ENCODE measurements around the gene DOCK3. TPM values are rescaled to one million over a fixed set of nuclear protein-coding genes. Genes with fewer than 3 reads are reported as not detected.

The DOCK3 gene
- total RNA-seq, 4 donors from 2014 or later, result 5.5 to 10.0 (median 8.7) TPM

DNA sequence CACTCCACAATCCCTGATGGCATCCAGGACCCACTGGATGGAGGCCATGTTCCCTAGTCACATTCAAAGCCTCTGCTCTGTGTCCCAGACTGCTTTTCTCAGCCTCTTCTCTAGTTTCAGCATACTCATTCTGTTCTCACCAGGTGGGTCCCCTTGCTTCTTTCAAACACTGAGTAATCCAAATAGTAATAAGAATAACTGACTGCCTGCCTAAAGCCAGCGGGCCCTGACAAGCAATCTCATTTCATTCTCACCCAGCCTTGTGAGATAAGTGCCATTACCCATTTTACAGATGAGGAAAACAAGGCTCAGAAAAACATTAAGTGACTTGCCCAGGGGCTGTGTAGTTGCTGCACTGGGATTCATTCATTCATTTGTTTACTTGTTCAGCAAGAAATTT lies 32.3 kb upstream of the DOCK3 start:
- Histone ChIP-seq H3K4me3 (no peak overlapping the region), H3K27ac (no peak overlapping the region), H3K9me3 (no peaks in the 10 kb centered on the region), H3K36me3 (peaks cover 0 to 76% of the 10 kb centered on the region in 2 donors), H3K4me1 (peaks cover 0 to 30% (median 0%) of the 10 kb centered on the region in 3 donors), H3K27me3 (no peaks in the 10 kb centered on the region)
- TF ChIP-seq, protein P1, sequence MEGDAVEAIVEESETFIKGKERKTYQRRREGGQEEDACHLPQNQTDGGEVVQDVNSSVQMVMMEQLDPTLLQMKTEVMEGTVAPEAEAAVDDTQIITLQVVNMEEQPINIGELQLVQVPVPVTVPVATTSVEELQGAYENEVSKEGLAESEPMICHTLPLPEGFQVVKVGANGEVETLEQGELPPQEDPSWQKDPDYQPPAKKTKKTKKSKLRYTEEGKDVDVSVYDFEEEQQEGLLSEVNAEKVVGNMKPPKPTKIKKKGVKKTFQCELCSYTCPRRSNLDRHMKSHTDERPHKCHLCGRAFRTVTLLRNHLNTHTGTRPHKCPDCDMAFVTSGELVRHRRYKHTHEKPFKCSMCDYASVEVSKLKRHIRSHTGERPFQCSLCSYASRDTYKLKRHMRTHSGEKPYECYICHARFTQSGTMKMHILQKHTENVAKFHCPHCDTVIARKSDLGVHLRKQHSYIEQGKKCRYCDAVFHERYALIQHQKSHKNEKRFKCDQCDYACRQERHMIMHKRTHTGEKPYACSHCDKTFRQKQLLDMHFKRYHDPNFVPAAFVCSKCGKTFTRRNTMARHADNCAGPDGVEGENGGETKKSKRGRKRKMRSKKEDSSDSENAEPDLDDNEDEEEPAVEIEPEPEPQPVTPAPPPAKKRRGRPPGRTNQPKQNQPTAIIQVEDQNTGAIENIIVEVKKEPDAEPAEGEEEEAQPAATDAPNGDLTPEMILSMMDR (IDR thresholded peaks at IDR 0.05), result no peak
- no peak for TF ChIP-seq POLR2A (IDR thresholded peaks at IDR 0.05)
- no peak for TF ChIP-seq POLR2AphosphoS5 (IDR thresholded peaks at IDR 0.05)
- no peak for TF ChIP-seq EP300 (IDR thresholded peaks at IDR 0.05)
- no peak for ATAC-seq
- 67 to 83% methylated on average over 1 of the region's 1 CpG for WGBS, 2 donors (ENCODE audit: low coverage in 1 of 2)

DNA sequence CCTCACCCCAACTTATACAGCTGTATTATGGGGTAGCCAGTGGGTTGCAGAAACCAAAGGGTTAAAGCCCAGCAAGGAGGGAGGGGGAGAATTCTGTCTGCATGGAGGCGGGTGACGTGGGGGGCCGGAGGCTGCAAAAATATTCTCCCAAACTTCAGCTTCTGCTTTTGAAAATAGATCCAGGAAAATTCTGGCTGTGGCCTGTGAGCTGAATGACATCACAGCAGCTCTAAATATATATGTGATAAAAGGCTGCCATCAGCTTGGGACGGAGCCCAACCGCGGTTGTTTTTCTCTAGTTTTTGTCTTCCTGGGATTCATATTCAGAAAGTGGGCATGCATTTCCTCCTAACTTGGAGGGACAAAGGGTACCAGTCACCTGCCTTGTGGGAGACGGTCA lies 30.2 kb upstream of the DOCK3 start:
- no peak for ATAC-seq
- H3K27ac ChIP-seq, result peak overlapping the region in 1 of 4 donors; percentile 11

DNA sequence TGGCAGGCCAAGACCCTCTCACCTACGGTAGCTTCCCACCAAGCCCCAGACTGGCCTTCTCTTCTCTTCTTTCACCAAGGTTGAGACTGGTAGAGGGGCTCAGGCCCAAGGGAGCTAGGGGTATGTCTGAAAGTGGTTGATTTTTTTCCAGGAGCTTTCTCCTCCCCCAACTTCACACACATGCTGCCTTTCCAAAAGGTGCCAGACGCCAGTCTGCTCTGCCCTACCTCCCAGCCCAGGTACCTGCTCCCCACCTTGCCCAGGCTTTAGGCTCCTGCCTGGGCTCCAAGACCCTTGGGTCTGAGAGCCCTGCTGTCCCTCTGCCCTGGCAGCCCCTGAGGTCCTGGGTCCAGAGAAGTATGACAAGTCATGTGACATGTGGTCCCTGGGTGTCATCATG lies 29.3 kb upstream of the DOCK3 start:
- Histone ChIP-seq H3K4me3 (no peak overlapping the region), H3K27ac (no peak overlapping the region), H3K9me3 (no peaks in the 10 kb centered on the region), H3K27me3 (no peaks in the 10 kb centered on the region), H3K36me3 (peaks cover 0 to 89% of the 10 kb centered on the region in 2 donors), H3K4me1 (peaks cover 0 to 47% (median 0%) of the 10 kb centered on the region in 3 donors)
- WGBS, 2 donors (ENCODE audit: low coverage in 1 of 2), result 43 to 100% methylated on average over 1 of the region's 2 CpGs
- TF ChIP-seq POLR2A (IDR thresholded peaks at IDR 0.05) (no peak), POLR2AphosphoS5 (IDR thresholded peaks at IDR 0.05) (no peak), EP300 (IDR thresholded peaks at IDR 0.05) (no peak)
- TF ChIP-seq, protein P1 (IDR thresholded peaks at IDR 0.05), result no peak
- no peak for ATAC-seq

More for the DNA sequence above, 30.2 kb upstream of the DOCK3 start:
- H3K36me3 ChIP-seq, result peaks cover 0 to 95% of the 10 kb centered on the region in 2 donors
- no peaks in the 10 kb centered on the region for H3K27me3 ChIP-seq
- TF ChIP-seq POLR2AphosphoS5 (IDR thresholded peaks at IDR 0.05) (no peak), EP300 (IDR thresholded peaks at IDR 0.05) (no peak), POLR2A (IDR thresholded peaks at IDR 0.05) (no peak)
- TF ChIP-seq, protein P1 (IDR thresholded peaks at IDR 0.05), result no peak
- H3K4me1 ChIP-seq, result peaks cover 0 to 39% (median 0%) of the 10 kb centered on the region in 3 donors
- WGBS, 2 donors (ENCODE audit: low coverage in 1 of 2), result 18 to 26% methylated on average over 2 to 4 of the region's 7 CpGs
- no peaks in the 10 kb centered on the region for H3K9me3 ChIP-seq
- no peak overlapping the region for H3K4me3 ChIP-seq

DNA sequence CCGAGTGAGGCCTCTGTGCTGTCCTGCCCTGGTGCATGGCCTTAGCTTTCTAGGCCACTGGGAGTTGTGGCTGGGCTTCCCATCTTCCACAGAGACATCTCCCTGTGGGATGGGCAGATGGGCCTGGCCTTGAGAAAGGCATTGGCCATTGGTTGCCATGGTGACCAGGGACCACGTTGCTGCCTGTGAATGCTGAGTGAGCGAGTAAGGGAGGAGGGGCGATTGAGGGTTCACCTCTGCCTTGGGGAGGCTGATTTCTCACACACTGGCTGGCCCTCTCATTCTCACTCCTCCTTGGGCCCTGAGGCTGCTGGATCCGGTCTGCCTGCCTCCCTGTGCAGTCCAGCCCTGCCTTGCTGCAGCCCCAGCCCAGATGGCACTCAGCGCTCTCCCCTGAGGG lies 26.4 kb upstream of the DOCK3 start:
- Histone ChIP-seq H3K4me3 (no peak overlapping the region), H3K9me3 (no peaks in the 10 kb centered on the region), H3K4me1 (peaks cover 0 to 48% (median 0%) of the 10 kb centered on the region in 3 donors), H3K27me3 (no peaks in the 10 kb centered on the region), H3K36me3 (peaks cover 0 to 60% of the 10 kb centered on the region in 2 donors), H3K27ac (peak overlapping the region in 1 of 4 donors; percentile 46)
- no CpG with 5 or more reads among the region's 6 CpGs for WGBS, 2 donors (ENCODE audit: low coverage in 1 of 2)
- no peak for ATAC-seq
- TF ChIP-seq POLR2A (IDR thresholded peaks at IDR 0.05) (no peak), EP300 (IDR thresholded peaks at IDR 0.05) (no peak), POLR2AphosphoS5 (IDR thresholded peaks at IDR 0.05) (no peak)
- TF ChIP-seq, protein P1 (IDR thresholded peaks at IDR 0.05), result no peak

DNA sequence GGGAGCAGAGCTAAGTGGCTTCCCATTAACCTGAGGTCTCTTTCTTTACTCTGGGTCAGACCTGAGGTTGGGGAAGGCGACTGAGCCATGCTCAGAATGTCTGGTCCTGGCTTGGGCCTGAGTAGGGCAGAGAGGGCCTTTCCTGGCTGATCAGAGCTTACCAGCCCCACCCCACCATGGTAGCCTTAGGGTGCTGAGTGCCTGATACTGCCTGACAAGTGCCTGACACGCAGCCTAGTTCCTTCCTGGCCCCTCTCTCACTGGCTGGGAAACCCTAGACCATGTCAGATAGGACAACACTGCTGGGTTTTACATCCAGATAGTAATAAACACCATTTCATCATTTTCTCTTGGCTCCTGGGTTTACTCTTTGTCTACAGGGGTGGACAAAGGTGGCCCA lies 25.8 kb upstream of the DOCK3 start:
- WGBS, 2 donors (ENCODE audit: low coverage in 1 of 2), result no CpG with 5 or more reads among the region's 2 CpGs

More for the DNA sequence above, 25.8 kb upstream of the DOCK3 start:
- peaks cover 0 to 53% of the 10 kb centered on the region in 2 donors for H3K36me3 ChIP-seq
- no peak overlapping the region for H3K4me3 ChIP-seq
- peaks cover 0 to 41% (median 0%) of the 10 kb centered on the region in 3 donors for H3K4me1 ChIP-seq
- no peaks in the 10 kb centered on the region for H3K27me3 ChIP-seq
- ATAC-seq, result no peak
- H3K9me3 ChIP-seq, result no peaks in the 10 kb centered on the region
- peak overlapping the region in 1 of 4 donors; percentile 46 for H3K27ac ChIP-seq
- TF ChIP-seq POLR2A (IDR thresholded peaks at IDR 0.05) (no peak), EP300 (IDR thresholded peaks at IDR 0.05) (no peak), POLR2AphosphoS5 (IDR thresholded peaks at IDR 0.05) (no peak)
- TF ChIP-seq, protein P1 (IDR thresholded peaks at IDR 0.05), result no peak

Data from gastroesophageal sphincter (tissue), 4 donors.